Naive thymus-derived CD8-positive, alpha-beta T cell (primary cell): Measurements from ENCODE around the gene SDR42E1. TPM values are rescaled to one million over a fixed set of nuclear protein-coding genes. Genes with fewer than 3 reads are reported as not detected.
"Not testable (repeated sequence)": the region's sequence is repeated elsewhere in the genome, so short reads cannot be mapped to it uniquely, and the experiment has no call there.

Experiments
- ATAC-seq, 2 donors: fragments of 150-1000 bp; cut with Tn5 transposase in 1 of 2; sonication (Bioruptor Pico), chemical (Tn5 transposase) in 1 of 2; 1 replicate in 1 of 2; 2 replicates in 1 of 2; pipeline ENCODE4 v1.10.0; 2021; ENCODE audit warnings: mild to moderate bottlenecking in 2 of 2, moderate library complexity in 2 of 2
- POLR2A ChIA-PET: fragments of 350-600 bp; sonication (Branson Sonifier 250); formaldehyde crosslinking; loops from one replicate; lab custom pipeline; 2021; ENCODE audit warnings: antibody characterized with exemption; lab: Charles Lee
- DNase-seq, 10 donors: peaks; one replicate each; pipeline versions ENCODE4 v3.0.0 to v3.0.0-alpha.2; 2020 to 2022
- H3K27ac Mint-ChIP-seq, 10 donors: one replicate each; pipeline ENCODE4 v1.8.0; 2020 to 2022; ENCODE audit warnings: mild to moderate bottlenecking in 10 of 10, mixed read lengths in 10 of 10, moderate library complexity in 4 of 10, inconsistent platforms in 1 of 10
- H3K27me3 Mint-ChIP-seq, 5 donors: one replicate each; pipeline ENCODE4 v1.8.0; 2021 to 2022; ENCODE audit warnings: mixed read lengths in 5 of 5
- H3K36me3 Mint-ChIP-seq, 3 donors: one replicate each; pipeline ENCODE4 v1.8.0; 2020 to 2022; ENCODE audit warnings: mixed read lengths in 3 of 3, mild to moderate bottlenecking in 2 of 3, inconsistent platforms in 1 of 3
- H3K4me1 Mint-ChIP-seq, 4 donors: one replicate each; pipeline ENCODE4 v1.8.0; 2021 to 2022; ENCODE audit warnings: mixed read lengths in 4 of 4
- H3K4me3 Mint-ChIP-seq, 10 donors: one replicate each; pipeline ENCODE4 v1.8.0; 2020 to 2022; ENCODE audit warnings: mild to moderate bottlenecking in 10 of 10, mixed read lengths in 10 of 10, moderate library complexity in 6 of 10, inconsistent platforms in 1 of 10
- H3K9me3 Mint-ChIP-seq, 9 donors: one replicate each; pipeline ENCODE4 v1.8.0; 2020 to 2022; ENCODE audit warnings: mixed read lengths in 9 of 9, mild to moderate bottlenecking in 3 of 9, inconsistent platforms in 1 of 9, moderate library complexity in 1 of 9
- polyA plus RNA-seq, 3 donors: library from polyadenylated mRNA; unstranded; fragments of 300-500 nt; fragmentation: Illumina TruSeq; gene quantifications; one replicate each; pipeline ENCODE4 v1.2.3, GENCODE V29; 2021
- total RNA-seq, 8 experiments: library from RNA in 2 of 8; stranded (reverse) in 2 of 8; gene quantifications; one replicate each; pipeline ENCODE4 v1.2.3 and lab custom pipeline; 2021 to 2026

The SDR42E1 gene
- total and polyA plus RNA-seq, 5 experiments from 2014 or later: 1.7 to 11.9 (median 3.7) TPM

- Mint-ChIP-seq H3K27ac (peak overlapping the region in 2 of 10 donors; percentile 7 to 62), H3K4me3 (peak overlapping the region in 3 of 10 donors; percentile 8 to 25 (median 19)), H3K9me3 (peaks cover 0 to 22% (median 13%) of the 10 kb centered on the region in 9 donors), H3K36me3 (peaks cover 5 to 15% (median 11%) of the 10 kb centered on the region in 3 donors), H3K4me1 (peaks cover 13 to 32% (median 16%) of the 10 kb centered on the region in 4 donors), H3K27me3 (peaks cover 13 to 25% (median 20%) of the 10 kb centered on the region in 5 donors)
- DNase-seq (no peak), ATAC-seq (no peak)
- POLR2A ChIA-PET: no interaction called here
These were observed 1.9 kb upstream of the SDR42E1 start for GRCh38 chr16:82013139-82013538.

DNA sequence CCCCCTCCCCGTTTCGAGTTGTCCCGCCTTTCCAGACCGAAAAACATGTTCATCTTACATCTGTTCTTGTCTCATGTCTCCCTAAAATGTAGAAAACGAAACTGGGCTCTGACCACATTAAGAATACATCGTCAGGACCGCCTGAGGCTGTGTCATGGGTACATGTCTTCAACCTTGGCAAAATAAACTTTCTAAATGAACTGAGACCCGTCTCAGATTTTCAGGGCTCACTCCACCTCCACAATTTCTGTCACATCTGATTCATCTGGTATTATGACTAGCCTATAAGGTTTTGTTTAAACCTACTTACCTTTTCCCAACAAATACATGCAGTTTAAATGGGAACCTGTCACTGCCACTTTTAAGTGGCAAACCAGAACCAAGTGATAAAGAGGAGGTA lies 621 bp downstream of the SDR42E1 start:
- H3K4me3 Mint-ChIP-seq: peak overlapping the region; percentile 79 to 96 (median 90)
- peaks cover 14 to 25% (median 14%) of the 10 kb centered on the region in 3 donors for H3K36me3 Mint-ChIP-seq
- peaks cover 7 to 15% (median 11%) of the 10 kb centered on the region in 5 donors for H3K27me3 Mint-ChIP-seq
- no peak for DNase-seq
- peaks cover 13 to 39% (median 17%) of the 10 kb centered on the region in 4 donors for H3K4me1 Mint-ChIP-seq
- peaks cover 0 to 21% (median 13%) of the 10 kb centered on the region in 9 donors for H3K9me3 Mint-ChIP-seq
- POLR2A ChIA-PET: interaction anchor here (1.2 kb wide), 1 partner anchor 159 kb away, joined by 3 read pairs; no protein-coding TSS in a partner anchor
- ATAC-seq: no peak
- H3K27ac Mint-ChIP-seq: peak overlapping the region in 9 of 10 donors; percentile 44 to 97 (median 91)

DNA sequence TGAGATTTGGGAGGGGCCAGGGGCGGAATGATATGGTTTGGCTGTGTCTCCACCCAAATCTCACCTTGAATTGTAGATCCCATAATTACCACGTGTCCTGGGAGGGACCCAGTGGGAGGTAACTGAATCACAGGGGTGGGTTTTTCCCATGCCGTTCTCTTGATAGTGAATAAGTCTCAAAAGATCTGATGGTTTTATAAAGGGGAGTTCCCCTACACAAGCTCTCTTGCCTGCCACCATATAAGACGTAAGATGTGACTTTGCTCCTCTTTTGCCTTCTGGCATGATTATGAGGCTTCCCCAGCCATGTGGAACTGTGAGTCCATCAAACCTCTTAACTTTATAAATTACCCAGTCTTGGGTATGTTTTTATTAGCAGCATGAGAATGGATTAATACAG lies 1.5 kb downstream of the SDR42E1 start:
- peaks cover 14 to 29% (median 19%) of the 10 kb centered on the region in 3 donors for H3K36me3 Mint-ChIP-seq
- H3K4me3 Mint-ChIP-seq: peak overlapping the region in 6 of 10 donors; percentile 6 to 92 (median 86)
- H3K27me3 Mint-ChIP-seq: peaks cover under 1 to 14% (median 4%) of the 10 kb centered on the region in 5 donors
- DNase-seq, ATAC-seq, POLR2A ChIA-PET: not testable (repeated sequence)
- peaks cover 0 to 16% (median 8%) of the 10 kb centered on the region in 9 donors for H3K9me3 Mint-ChIP-seq
- peak overlapping the region in 2 of 10 donors; percentile 29 to 72 for H3K27ac Mint-ChIP-seq
- H3K4me1 Mint-ChIP-seq: peaks cover 13 to 45% (median 18%) of the 10 kb centered on the region in 4 donors

- POLR2A ChIA-PET: no interaction called here
- DNase-seq (no peak), ATAC-seq (no peak)
- peaks cover 0 to 16% (median 1%) of the 10 kb centered on the region in 5 donors for H3K27me3 Mint-ChIP-seq
- H3K9me3 Mint-ChIP-seq: peaks cover 0 to 15% (median 8%) of the 10 kb centered on the region in 9 donors
- H3K4me1 Mint-ChIP-seq: peaks cover 13 to 47% (median 21%) of the 10 kb centered on the region in 4 donors
- H3K27ac Mint-ChIP-seq: peak overlapping the region in 1 of 10 donors; percentile 3
- peak overlapping the region in 3 of 10 donors; percentile 18 to 48 (median 22) for H3K4me3 Mint-ChIP-seq
- H3K36me3 Mint-ChIP-seq: peaks cover 14 to 31% (median 25%) of the 10 kb centered on the region in 3 donors
These were observed 2.2 kb downstream of the SDR42E1 start for GRCh38 chr16:82008957-82009592.

GRCh38 chr16:82007189-82007588 lies 4.1 kb downstream of the SDR42E1 start:
- Mint-ChIP-seq H3K27ac (no peak overlapping the region), H3K9me3 (peaks cover 0 to 15% (median 8%) of the 10 kb centered on the region in 9 donors), H3K36me3 (peaks cover 12 to 38% (median 33%) of the 10 kb centered on the region in 3 donors), H3K4me1 (peaks cover 13 to 52% (median 24%) of the 10 kb centered on the region in 4 donors), H3K27me3 (peaks cover 0 to 9% (median 0%) of the 10 kb centered on the region in 5 donors), H3K4me3 (no peak overlapping the region)
- no peak for ATAC-seq
- POLR2A ChIA-PET: no interaction called here
- no peak for DNase-seq

DNA sequence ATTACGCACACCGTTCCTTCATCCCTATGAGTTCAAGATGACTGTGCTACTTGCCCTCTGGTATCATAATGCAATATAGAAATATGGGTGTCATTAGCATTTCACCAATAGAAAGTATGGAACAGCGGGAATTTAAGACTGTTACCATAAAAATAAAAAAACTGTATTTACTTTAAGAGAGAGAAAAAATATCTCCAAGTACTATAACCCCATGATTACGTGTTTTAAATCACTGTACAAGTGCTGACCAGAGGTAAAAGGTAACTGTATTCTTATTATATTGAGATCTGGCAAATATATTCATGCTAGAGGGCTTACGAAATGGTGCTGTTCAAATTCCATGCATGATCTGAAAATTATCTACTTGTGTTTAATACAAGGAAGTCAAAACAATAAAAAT lies 5.2 kb downstream of the SDR42E1 start:
- H3K4me3 Mint-ChIP-seq: no peak overlapping the region
- POLR2A ChIA-PET: no interaction called here
- ATAC-seq: no peak
- DNase-seq: no peak
- H3K36me3 Mint-ChIP-seq: peaks cover 9 to 45% (median 34%) of the 10 kb centered on the region in 3 donors
- no peak overlapping the region for H3K27ac Mint-ChIP-seq
- H3K27me3 Mint-ChIP-seq: peaks cover 0 to 2% (median 0%) of the 10 kb centered on the region in 5 donors
- H3K4me1 Mint-ChIP-seq: peaks cover 7 to 50% (median 21%) of the 10 kb centered on the region in 4 donors
- H3K9me3 Mint-ChIP-seq: peaks cover 0 to 15% (median 6%) of the 10 kb centered on the region in 9 donors

DNA sequence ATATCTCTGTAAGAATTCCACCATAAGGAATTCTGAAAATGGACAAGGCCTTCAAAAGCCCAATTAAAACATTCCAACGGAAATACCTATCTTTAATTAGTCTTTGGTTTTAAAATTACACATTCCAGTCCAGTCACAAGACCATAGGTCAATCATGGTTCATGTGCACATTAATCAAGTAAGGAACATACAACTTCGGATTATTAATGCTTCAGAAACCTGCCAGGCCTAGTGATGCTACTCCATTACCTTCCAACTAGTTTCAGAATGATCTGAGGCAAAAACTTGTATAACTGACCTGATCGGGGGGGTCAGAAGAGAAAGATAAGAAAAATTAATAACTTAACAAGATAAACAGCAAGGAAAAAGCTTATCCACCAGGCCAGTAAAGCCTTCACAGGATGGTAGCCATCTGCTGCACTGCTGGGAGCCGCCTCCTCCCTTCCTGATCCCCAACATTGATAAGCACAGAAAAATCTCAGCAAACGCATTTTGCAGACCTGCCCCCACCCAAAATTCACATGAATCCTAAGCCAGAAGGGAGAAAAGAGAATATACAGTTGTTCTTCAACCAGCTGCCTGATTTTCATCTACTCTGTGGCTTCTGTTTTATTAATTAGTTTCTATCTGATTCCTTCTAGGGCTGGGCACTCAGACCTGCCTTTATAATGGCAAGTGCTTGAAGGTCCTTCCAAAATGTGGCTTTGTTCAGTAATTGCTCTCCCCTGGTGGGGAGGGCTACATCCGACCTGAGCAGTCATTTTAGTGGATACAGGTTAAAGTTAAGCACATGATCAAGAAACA lies 6.0 kb downstream of the SDR42E1 start:
- Mint-ChIP-seq H3K4me3 (no peak overlapping the region), H3K27me3 (peaks cover 0 to 2% (median 0%) of the 10 kb centered on the region in 5 donors), H3K4me1 (peaks cover 0 to 42% (median 14%) of the 10 kb centered on the region in 4 donors), H3K27ac (no peak overlapping the region), H3K36me3 (peaks cover 9 to 52% (median 36%) of the 10 kb centered on the region in 3 donors), H3K9me3 (peaks cover 0 to 11% (median 6%) of the 10 kb centered on the region in 9 donors)
- no peak for DNase-seq
- ATAC-seq: no peak
- POLR2A ChIA-PET: no interaction called here

GRCh38 chr16:82004601-82005000 lies 6.7 kb downstream of the SDR42E1 start:
- ATAC-seq (no peak), DNase-seq (no peak)
- Mint-ChIP-seq H3K4me3 (no peak overlapping the region), H3K27me3 (peaks cover 0 to 2% (median 0%) of the 10 kb centered on the region in 5 donors), H3K9me3 (peaks cover 0 to 10% (median 6%) of the 10 kb centered on the region in 9 donors), H3K36me3 (peaks cover 9 to 57% (median 40%) of the 10 kb centered on the region in 3 donors), H3K27ac (no peak overlapping the region), H3K4me1 (peaks cover 0 to 36% (median 12%) of the 10 kb centered on the region in 4 donors)
- POLR2A ChIA-PET: no interaction called here

GRCh38 chr16:82002831-82003230 lies 8.4 kb downstream of the SDR42E1 start:
- Mint-ChIP-seq H3K9me3 (peaks cover 0 to 2% (median 0%) of the 10 kb centered on the region in 9 donors), H3K4me1 (peaks cover 0 to 29% (median 10%) of the 10 kb centered on the region in 4 donors), H3K27me3 (peaks cover 0 to 2% (median 0%) of the 10 kb centered on the region in 5 donors), H3K27ac (no peak overlapping the region), H3K36me3 (peaks cover 5 to 63% (median 32%) of the 10 kb centered on the region in 3 donors), H3K4me3 (no peak overlapping the region)
- POLR2A ChIA-PET: no interaction called here
- DNase-seq: no peak
- no peak for ATAC-seq

DNA sequence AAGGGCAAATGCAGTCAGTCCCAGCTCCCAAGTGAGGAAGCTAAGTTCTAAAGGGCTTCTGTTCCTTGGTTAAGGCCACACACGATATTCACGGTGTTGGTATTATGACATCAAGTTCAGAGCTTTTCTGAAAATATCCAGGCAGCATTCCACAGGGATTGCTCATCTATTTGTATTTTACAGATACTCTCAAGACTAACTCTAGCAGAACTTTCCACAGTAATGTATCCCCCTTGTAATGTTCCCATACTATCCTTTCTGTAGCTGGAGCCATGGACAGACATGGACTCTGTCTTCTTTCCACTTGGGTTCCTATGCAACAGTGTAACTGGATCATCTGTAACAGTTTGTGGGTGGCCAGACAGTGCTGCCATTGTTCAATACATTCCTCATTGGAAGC lies 13.5 kb downstream of the SDR42E1 start:
- no peak for ATAC-seq
- DNase-seq: no peak
- POLR2A ChIA-PET: no interaction called here
- Mint-ChIP-seq H3K36me3 (peaks cover 5 to 49% (median 18%) of the 10 kb centered on the region in 3 donors), H3K9me3 (no peaks in the 10 kb centered on the region), H3K27ac (no peak overlapping the region), H3K4me1 (peaks cover 0 to 21% (median 7%) of the 10 kb centered on the region in 4 donors), H3K4me3 (no peak overlapping the region), H3K27me3 (no peaks in the 10 kb centered on the region)

DNA sequence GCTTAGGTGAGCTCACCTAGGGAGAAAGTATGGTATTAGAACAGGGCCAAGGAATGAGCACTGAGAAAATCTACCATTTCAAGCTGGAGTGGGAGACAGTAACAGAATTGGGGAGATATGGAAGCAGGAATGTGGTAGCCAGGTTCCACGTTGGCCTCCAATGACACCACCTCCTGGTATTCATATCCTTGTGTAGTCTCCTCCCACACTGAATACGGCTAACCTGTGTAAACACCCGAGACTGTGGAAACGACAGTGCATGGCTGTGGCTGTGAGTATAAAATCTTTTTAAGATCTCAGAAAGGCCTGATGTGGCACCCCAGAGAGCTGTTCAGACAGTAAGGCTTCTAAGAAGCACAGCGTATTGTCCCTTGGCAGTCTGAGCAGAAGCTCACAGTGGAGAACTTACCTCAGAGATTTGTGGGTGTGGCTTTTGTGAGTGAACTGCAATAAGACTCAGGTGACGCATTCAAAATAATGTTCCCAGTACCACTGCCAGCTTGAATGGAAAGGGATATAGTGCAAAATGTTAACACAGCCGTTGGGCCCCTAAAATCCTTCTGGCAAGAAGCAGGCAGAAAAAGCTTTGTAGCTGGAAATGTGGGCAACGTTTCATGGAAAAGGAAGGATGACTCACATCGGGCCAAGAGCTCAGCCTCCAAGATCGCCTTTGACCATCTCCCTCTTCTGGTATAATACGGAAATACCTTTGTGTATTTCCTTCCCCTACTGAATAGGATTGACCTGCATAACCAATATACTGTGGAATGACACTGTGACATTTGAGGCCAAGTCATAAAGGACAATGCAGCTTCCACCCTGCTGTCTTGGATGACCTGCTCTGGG lies 14.4 kb downstream of the SDR42E1 start:
- DNase-seq (no peak), ATAC-seq (no peak)
- peaks cover 5 to 43% (median 15%) of the 10 kb centered on the region in 3 donors for H3K36me3 Mint-ChIP-seq
- H3K4me3 Mint-ChIP-seq: no peak overlapping the region
- peaks cover 0 to 18% (median 3%) of the 10 kb centered on the region in 4 donors for H3K4me1 Mint-ChIP-seq
- no peak overlapping the region for H3K27ac Mint-ChIP-seq
- H3K27me3 Mint-ChIP-seq: no peaks in the 10 kb centered on the region
- POLR2A ChIA-PET: no interaction called here
- H3K9me3 Mint-ChIP-seq: no peaks in the 10 kb centered on the region

DNA sequence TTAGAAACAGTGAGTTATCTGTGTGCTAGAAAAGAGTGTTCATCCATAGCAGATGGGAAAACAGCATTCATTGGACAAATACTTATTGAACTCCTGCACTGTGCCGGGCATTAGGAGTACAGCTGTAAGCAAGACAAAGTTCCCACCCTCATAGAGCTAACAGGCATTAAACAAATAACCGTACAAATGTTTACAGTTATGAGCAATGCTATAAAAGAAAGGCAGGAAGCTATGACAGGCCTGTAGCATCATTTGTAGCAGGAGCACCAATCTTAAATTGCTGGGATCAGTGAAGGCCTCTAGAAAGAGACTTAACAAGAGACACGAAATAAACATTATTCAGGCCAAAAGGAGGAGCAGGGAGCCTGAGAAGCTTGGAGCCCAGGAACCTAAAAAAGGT lies 15.6 kb downstream of the SDR42E1 start:
- no peak for ATAC-seq
- H3K27ac Mint-ChIP-seq: peak overlapping the region in 2 of 10 donors; percentile 5 to 46
- peaks cover 0 to 12% (median 3%) of the 10 kb centered on the region in 4 donors for H3K4me1 Mint-ChIP-seq
- POLR2A ChIA-PET: no interaction called here
- H3K9me3 Mint-ChIP-seq: no peaks in the 10 kb centered on the region
- H3K4me3 Mint-ChIP-seq: no peak overlapping the region
- no peak for DNase-seq
- peaks cover 5 to 35% (median 14%) of the 10 kb centered on the region in 3 donors for H3K36me3 Mint-ChIP-seq
- no peaks in the 10 kb centered on the region for H3K27me3 Mint-ChIP-seq
